AG09319 (cell line): ENCODE data around the gene ZNF473.
"Not testable (repeated sequence)": the region's sequence is repeated elsewhere in the genome, so short reads cannot be mapped to it uniquely, and the experiment has no call there.

ENCODE experiments used
- DNase-seq: peaks from one replicate; pipeline ENCODE4 v3.0.0-alpha.2; 2010; ENCODE audit warnings: low read depth; ENCODE audit errors: extremely low read depth

ZNF473 gene

GRCh38 chr19:50099696-50100095, 73.9 kb downstream of the ZNF473 start:
- DNase-seq: not testable (repeated sequence)

GRCh38 chr19:50100946-50101345, 75.1 kb downstream of the ZNF473 start:
- not testable (repeated sequence) for DNase-seq
